ENCODE data around the gene PSMD1. TPM values are rescaled to one million over a fixed set of nuclear protein-coding genes. Genes with fewer than 3 reads are reported as not detected.

Gene PSMD1
- total RNA-seq, 3 donors from 2014 or later (not counting 1 experiment from before 2014, with no cell fraction given) = 44.1 to 54.9 (median 49.7) TPM

- no peaks in the 10 kb centered on the region for H3K27me3 ChIP-seq (ENCODE audit: control insufficient read depth, insufficient read depth, low read length)
- Mint-ChIP-seq H3K4me3 (no peak overlapping the region), H3K9me3 (no peaks in the 10 kb centered on the region), H3K4me1 (peaks cover 15 to 23% of the 10 kb centered on the region in 2 donors), H3K36me3 (no peaks in the 10 kb centered on the region), H3K27me3 (ENCODE audit: low read depth in 2 of 2) (no peaks in the 10 kb centered on the region), H3K27ac (no peak overlapping the region)
- ATAC-seq (no peak), DNase-seq (no peak)
- intact Hi-C loops (cut with micrococcal nuclease) = no loop called here
- no peak overlapping the region for H3K27ac ChIP-seq (ENCODE audit: low read length)
- no peaks in the 10 kb centered on the region for H3K9me3 ChIP-seq (ENCODE audit: control insufficient read depth, insufficient read depth, low read length)
- H3K4me1 ChIP-seq (ENCODE audit: control insufficient read depth, insufficient read depth, low read length) = no peaks in the 10 kb centered on the region
- no peaks in the 10 kb centered on the region for H3K36me3 ChIP-seq (ENCODE audit: control insufficient read depth, insufficient read depth, low read length)
- TF ChIP-seq CTCF (IDR thresholded peaks at IDR 0.05) = no peak
- no peak overlapping the region for H3K4me3 ChIP-seq (ENCODE audit: low read length)
- WGBS (ENCODE audit: insufficient coverage) = 100% methylated on average over 1 of the region's 1 CpG
Measured at GRCh38 chr2:231132129-231132528, 75.5 kb downstream of the PSMD1 start.

GRCh38 chr2:231133365-231134099 is 76.9 kb downstream of the PSMD1 start:
- H3K27ac ChIP-seq (ENCODE audit: low read length) = no peak overlapping the region
- no peak overlapping the region for H3K4me3 ChIP-seq (ENCODE audit: low read length)
- no peaks in the 10 kb centered on the region for H3K27me3 ChIP-seq (ENCODE audit: control insufficient read depth, insufficient read depth, low read length)
- Mint-ChIP-seq H3K36me3 (no peaks in the 10 kb centered on the region), H3K9me3 (no peaks in the 10 kb centered on the region), H3K27me3 (ENCODE audit: low read depth in 2 of 2) (no peaks in the 10 kb centered on the region), H3K27ac (no peak overlapping the region), H3K4me1 (peaks cover 15 to 20% of the 10 kb centered on the region in 2 donors), H3K4me3 (no peak overlapping the region)
- no peaks in the 10 kb centered on the region for H3K9me3 ChIP-seq (ENCODE audit: control insufficient read depth, insufficient read depth, low read length)
- WGBS (ENCODE audit: insufficient coverage) = no CpG with 5 or more reads among the region's 1 CpG
- TF ChIP-seq CTCF (IDR thresholded peaks at IDR 0.05) = no peak
- no peaks in the 10 kb centered on the region for H3K4me1 ChIP-seq (ENCODE audit: control insufficient read depth, insufficient read depth, low read length)
- H3K36me3 ChIP-seq (ENCODE audit: control insufficient read depth, insufficient read depth, low read length) = no peaks in the 10 kb centered on the region
- ATAC-seq (no peak), DNase-seq (no peak)
- intact Hi-C loops (cut with micrococcal nuclease) = no loop called here

GRCh38 chr2:231134910-231135655 is 78.4 kb downstream of the PSMD1 start:
- no peaks in the 10 kb centered on the region for H3K4me1 ChIP-seq (ENCODE audit: control insufficient read depth, insufficient read depth, low read length)
- no peak overlapping the region for H3K27ac ChIP-seq (ENCODE audit: low read length)
- peak overlapping the region in 1 of 2 donors; percentile 22 for H3K27ac Mint-ChIP-seq
- H3K36me3 ChIP-seq (ENCODE audit: control insufficient read depth, insufficient read depth, low read length) = no peaks in the 10 kb centered on the region
- no peaks in the 10 kb centered on the region for H3K27me3 Mint-ChIP-seq (ENCODE audit: low read depth in 2 of 2)
- ATAC-seq (no peak), DNase-seq (no peak)
- H3K27me3 ChIP-seq (ENCODE audit: control insufficient read depth, insufficient read depth, low read length) = no peaks in the 10 kb centered on the region
- 100% methylated on average over 1 of the region's 1 CpG for WGBS (ENCODE audit: insufficient coverage)
- peaks cover 15 to 18% of the 10 kb centered on the region in 2 donors for H3K4me1 Mint-ChIP-seq
- H3K4me3 Mint-ChIP-seq = no peak overlapping the region
- H3K4me3 ChIP-seq (ENCODE audit: low read length) = no peak overlapping the region
- intact Hi-C loops (cut with micrococcal nuclease) = no loop called here
- no peak for TF ChIP-seq CTCF (IDR thresholded peaks at IDR 0.05)
- H3K9me3 ChIP-seq (ENCODE audit: control insufficient read depth, insufficient read depth, low read length) = no peaks in the 10 kb centered on the region
- no peaks in the 10 kb centered on the region for H3K36me3 Mint-ChIP-seq
- H3K9me3 Mint-ChIP-seq = no peaks in the 10 kb centered on the region

Data from natural killer cell (primary cell).